SK-N-SH (cell line): ENCODE measurements around the gene PLA2G2F. TPM values are rescaled to one million over a fixed set of nuclear protein-coding genes. Genes with fewer than 3 reads are reported as not detected.

Source experiments
- CTCF ChIA-PET: fragments of 300-600, 350-600 bp; formaldehyde crosslinking; extraction: SDS; loops from one replicate; lab custom pipeline; 2021; lab: Yijun Ruan, JAX
- POLR2A ChIA-PET: fragments of 350-600 bp; sonication (Branson Sonifier 250); formaldehyde crosslinking; extraction: SDS; loops from one replicate; lab custom pipeline; 2020; ENCODE audit warnings: antibody characterized with exemption, inconsistent platforms; lab: Yijun Ruan, JAX
- DNase-seq: peaks from one replicate; pipeline ENCODE4 v3.0.0; 2012
- H2AFZ ChIP-seq: fragments of 200-600 bp; sonication (generic); 2 replicates; pipeline ENCODE4 v1.8.1; 2016; ENCODE audit warnings: antibody characterized with exemption, mild to moderate bottlenecking, low read depth
- H3F3A ChIP-seq: fragments of 200-600 bp; sonication (generic); replicated peaks from 2 replicates; pipeline ENCODE3; 2016; ENCODE audit warnings: antibody characterized with exemption, mild to moderate bottlenecking; ENCODE audit not compliant: insufficient read depth
- H3K27ac ChIP-seq, 2 experiments: fragments of 200-500 bp in 1 of 2; fragments of 200-600 bp in 1 of 2; sonication (Bioruptor generic) in 1 of 2; sonication (generic), shearing (Covaris generic) in 1 of 2; 2 replicates each; pipeline versions ENCODE4 v1.5.1 to v1.6.1; 2014 to 2016; ENCODE audit warnings: low read depth in 2 of 2, inconsistent platforms in 1 of 2, low read length in 1 of 2, mild to moderate bottlenecking in 1 of 2, mixed read lengths in 1 of 2
- H3K27me3 ChIP-seq: fragments of 200-600 bp; sonication (generic), shearing (Covaris generic); 2 replicates; pipeline ENCODE4 v1.6.1; 2016; ENCODE audit warnings: mixed run types; ENCODE audit not compliant: insufficient read depth
- H3K36me3 ChIP-seq, 2 experiments: fragments of 200-500 bp in 1 of 2; fragments of 200-600 bp in 1 of 2; sonication (Bioruptor generic) in 1 of 2; sonication (generic) in 1 of 2; replicated peaks in 1 of 2; 2 replicates each; pipeline versions ENCODE3 to v1.5.1; 2014 to 2016; ENCODE audit warnings: low read length in 1 of 2, mild to moderate bottlenecking in 1 of 2; ENCODE audit not compliant: insufficient read depth in 2 of 2, control insufficient read depth in 1 of 2
- H3K4me1 ChIP-seq, 2 experiments: fragments of 200-500 bp in 1 of 2; fragments of 200-600 bp in 1 of 2; sonication (Bioruptor generic) in 1 of 2; sonication (generic), shearing (Covaris generic) in 1 of 2; 2 replicates each; pipeline versions ENCODE4 v1.5.1 to v1.6.1; 2014 to 2016; ENCODE audit warnings: low read depth in 1 of 2, low read length in 1 of 2, mixed run types in 1 of 2; ENCODE audit not compliant: insufficient read depth in 2 of 2, control insufficient read depth in 1 of 2
- H3K4me2 ChIP-seq: fragments of 200-600 bp; sonication (generic), shearing (Covaris generic); 2 replicates; pipeline ENCODE4 v1.6.1; 2017; ENCODE audit warnings: mixed run types
- H3K4me3 ChIP-seq, 2 experiments: fragments of 200-500 bp in 1 of 2; fragments of 200-600 bp in 1 of 2; sonication (Bioruptor generic) in 1 of 2; sonication (generic), shearing (Covaris generic) in 1 of 2; 2 replicates each; pipeline versions ENCODE4 v1.5.1 to v1.8.1; 2014 to 2016; ENCODE audit warnings: low read depth in 2 of 2, inconsistent platforms in 1 of 2, low read length in 1 of 2, mild to moderate bottlenecking in 1 of 2, mixed read lengths in 1 of 2, moderate library complexity in 1 of 2
- H3K79me2 ChIP-seq: fragments of 200-600 bp; sonication (generic); 2 replicates; pipeline ENCODE4 v1.8.1; 2017; ENCODE audit warnings: mild to moderate bottlenecking; ENCODE audit not compliant: insufficient read depth
- H3K9ac ChIP-seq: fragments of 200-600 bp; sonication (generic); 2 replicates; pipeline ENCODE4 v1.6.1; 2017; ENCODE audit warnings: mixed run types
- H3K9me2 ChIP-seq: fragments of 200-600 bp; sonication (generic); 2 replicates; pipeline ENCODE4 v1.6.1; 2017; ENCODE audit warnings: mixed run types
- H3K9me3 ChIP-seq: fragments of 200-600 bp; sonication (generic); 2 replicates; pipeline ENCODE4 v1.6.1; 2017; ENCODE audit warnings: mixed run types, mild to moderate bottlenecking, moderate library complexity
- H4K20me1 ChIP-seq: fragments of 200-600 bp; sonication (generic); 2 replicates; pipeline ENCODE4 v1.6.1; 2017; ENCODE audit warnings: mild to moderate bottlenecking, mixed run types; ENCODE audit not compliant: insufficient read depth
- EZH2phosphoT487 ChIP-seq: fragments of 200-600 bp; sonication (generic); IDR thresholded peaks from 2 replicates; pipeline ENCODE4 v1.6.1; 2017; ENCODE audit warnings: low read depth, mixed run types, mild to moderate bottlenecking, antibody characterized with exemption, moderate library complexity, borderline replicate concordance
- FOXJ3 ChIP-seq: sonication (generic); formaldehyde crosslinking; IDR thresholded peaks from 2 replicates; pipeline ENCODE4 v1.5.1; 2020; ENCODE audit warnings: mild to moderate bottlenecking, missing genetic modification reagents
- FOXM1 ChIP-seq: IDR thresholded peaks from 2 replicates; pipeline ENCODE4 v1.4.0; 2012; ENCODE audit warnings: low read depth, mild to moderate bottlenecking
- GABPA ChIP-seq: IDR thresholded peaks from 2 replicates; pipeline ENCODE4 v1.4.0; 2012; ENCODE audit warnings: low read depth, mild to moderate bottlenecking
- JUND ChIP-seq: IDR thresholded peaks from 2 replicates; pipeline ENCODE4 v1.4.0; 2012
- MEF2A ChIP-seq: IDR thresholded peaks from 2 replicates; pipeline ENCODE4 v1.4.0; 2012; ENCODE audit warnings: low read depth, borderline replicate concordance
- NFIC ChIP-seq: IDR thresholded peaks from 2 replicates; pipeline ENCODE4 v1.4.0; 2012; ENCODE audit warnings: borderline replicate concordance
- POLR2AphosphoS5 ChIP-seq: IDR thresholded peaks from 2 replicates; pipeline ENCODE4 v1.6.1; 2012; ENCODE audit warnings: low read depth, low read length
- RAD21 ChIP-seq: IDR thresholded peaks from 2 replicates; pipeline ENCODE4 v1.6.1; 2012; ENCODE audit warnings: mild to moderate bottlenecking, low read length
- RCOR1 ChIP-seq: fragments of 150-350 bp; IDR thresholded peaks from 2 replicates; pipeline ENCODE4 v1.6.1; 2017; ENCODE audit warnings: antibody characterized with exemption, low read length
- RFX5 ChIP-seq: IDR thresholded peaks from 2 replicates; pipeline ENCODE4 v1.6.1; 2012; ENCODE audit warnings: mild to moderate bottlenecking, improper control_type of control experiment, low read length
- SIN3A ChIP-seq: IDR thresholded peaks from 2 replicates; pipeline ENCODE4 v1.6.1; 2012; ENCODE audit warnings: low read depth, mild to moderate bottlenecking, low read length, moderate library complexity, borderline replicate concordance
- SMC3 ChIP-seq: IDR thresholded peaks from 2 replicates; pipeline ENCODE4 v1.6.1; 2012; ENCODE audit warnings: low read depth, low read length, improper control_type of control experiment
- TAF1 ChIP-seq: IDR thresholded peaks from 2 replicates; pipeline ENCODE4 v1.6.1; 2012; ENCODE audit warnings: low read depth, mild to moderate bottlenecking, low read length, moderate library complexity, borderline replicate concordance
- TCF12 ChIP-seq: IDR thresholded peaks from 2 replicates; pipeline ENCODE4 v1.4.0; 2012
- TEAD4 ChIP-seq: IDR thresholded peaks from 2 replicates; pipeline ENCODE4 v1.4.0; 2012; ENCODE audit warnings: mild to moderate bottlenecking, borderline replicate concordance; ENCODE audit not compliant: insufficient read depth
- WGBS: methylation state at CpG from one replicate; pipeline ENCODE4 v1.1.6; 2017; ENCODE audit warnings: low lambda C conversion rate; 5-methylcytosine and 5-hydroxymethylcytosine counted together
- polyA plus RNA-seq, 3 experiments: library from polyadenylated mRNA; depleted of rRNA; stranded (reverse); fragments of >200 nt; gene quantifications; 2 replicates each; pipeline ENCODE4 v1.2.3, GENCODE V29; 2012
- TF ChIP-seq, protein P1 (sequence below): IDR thresholded peaks from 2 replicates; pipeline ENCODE4; 2012
- TF ChIP-seq, protein P2 (sequence below): fragments of 150-350 bp; IDR thresholded peaks from 2 replicates; pipeline ENCODE4 v1.6.1; 2016; ENCODE audit warnings: mild to moderate bottlenecking, low read depth, low read length
- TF ChIP-seq, protein P3 (sequence below): IDR thresholded peaks from 2 replicates; pipeline ENCODE4 v1.4.0; 2012; ENCODE audit warnings: low read depth

Gene PLA2G2F
- polyA plus RNA-seq, 1 of the 3 experiments (the other 2 are of a cell fraction): not detected

DNA sequence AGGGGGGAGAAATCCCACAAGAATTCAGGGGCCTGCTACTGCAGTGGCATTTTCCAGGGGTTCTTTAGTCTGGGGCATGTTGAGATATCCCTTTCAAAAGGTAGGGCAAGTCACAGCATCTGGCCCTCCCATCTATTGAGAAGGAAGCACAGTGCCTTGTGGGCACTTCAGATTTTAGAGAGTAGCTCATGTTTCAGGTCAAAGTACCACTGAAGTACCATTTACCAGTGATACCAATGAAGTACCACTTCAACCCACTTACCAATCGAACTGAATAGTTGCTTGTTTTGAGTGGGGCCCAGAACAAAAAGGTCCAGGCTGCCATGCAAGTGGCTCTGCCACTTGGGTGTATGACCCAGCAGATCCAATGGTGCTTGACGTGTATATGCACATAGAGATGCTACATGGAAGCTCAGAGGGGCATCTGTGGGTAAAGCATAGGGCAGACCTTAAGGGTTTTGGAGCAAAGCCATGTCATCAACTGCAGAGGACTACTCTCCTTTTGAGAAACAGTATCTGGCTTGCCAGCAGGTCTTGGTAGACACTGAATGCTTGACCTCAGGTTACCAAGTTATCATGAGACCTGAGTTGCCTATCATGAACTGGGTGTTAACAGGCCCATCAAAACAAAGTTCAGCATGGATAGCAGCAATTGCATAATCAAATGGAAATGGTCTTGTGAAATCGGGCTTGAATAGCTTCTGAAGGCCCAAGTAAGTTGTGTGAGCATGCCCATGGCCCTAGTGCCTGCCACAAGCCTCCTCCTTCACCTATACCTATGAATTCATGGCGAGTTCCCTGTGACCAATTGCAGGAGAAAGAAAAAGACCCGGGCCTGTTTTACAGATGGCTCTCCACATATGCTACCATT, 43.3 kb upstream of the PLA2G2F start:
- ChIA-PET CTCF (interaction anchor here (0.6 to 1.5 kb wide), 3 partner anchors 56 to 489 kb away, joined by 3 to 7 read pairs (median 4); no protein-coding TSS in a partner anchor), POLR2A (no interaction called here)
- Histone ChIP-seq H3K9me2 (no peaks in the 10 kb centered on the region), H3K9ac (no peak overlapping the region), H3K4me3 (no peak overlapping the region), H3K9me3 (no peaks in the 10 kb centered on the region), H4K20me1 (no peaks in the 10 kb centered on the region), H2AFZ (no peak overlapping the region), H3K4me2 (no peak overlapping the region), H3K4me1 (no peaks in the 10 kb centered on the region), H3K27ac (no peak overlapping the region), H3K36me3 (no peaks in the 10 kb centered on the region), H3K27me3 (peaks cover 35% of the 10 kb centered on the region; the same call in 1 of the 2 replicates), H3K79me2 (no peaks in the 10 kb centered on the region), H3F3A (no peaks in the 10 kb centered on the region)
- WGBS: 0% methylated on average over 5 of the region's 5 CpGs
- no peak for DNase-seq
- TF ChIP-seq EZH2phosphoT487: no peak
- no peak for TF ChIP-seq NFIC
- TF ChIP-seq, protein P1, sequence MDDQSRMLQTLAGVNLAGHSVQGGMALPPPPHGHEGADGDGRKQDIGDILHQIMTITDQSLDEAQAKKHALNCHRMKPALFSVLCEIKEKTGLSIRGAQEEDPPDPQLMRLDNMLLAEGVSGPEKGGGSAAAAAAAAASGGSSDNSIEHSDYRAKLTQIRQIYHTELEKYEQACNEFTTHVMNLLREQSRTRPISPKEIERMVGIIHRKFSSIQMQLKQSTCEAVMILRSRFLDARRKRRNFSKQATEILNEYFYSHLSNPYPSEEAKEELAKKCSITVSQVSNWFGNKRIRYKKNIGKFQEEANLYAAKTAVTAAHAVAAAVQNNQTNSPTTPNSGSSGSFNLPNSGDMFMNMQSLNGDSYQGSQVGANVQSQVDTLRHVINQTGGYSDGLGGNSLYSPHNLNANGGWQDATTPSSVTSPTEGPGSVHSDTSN: no peak
- TF ChIP-seq, protein P2, sequence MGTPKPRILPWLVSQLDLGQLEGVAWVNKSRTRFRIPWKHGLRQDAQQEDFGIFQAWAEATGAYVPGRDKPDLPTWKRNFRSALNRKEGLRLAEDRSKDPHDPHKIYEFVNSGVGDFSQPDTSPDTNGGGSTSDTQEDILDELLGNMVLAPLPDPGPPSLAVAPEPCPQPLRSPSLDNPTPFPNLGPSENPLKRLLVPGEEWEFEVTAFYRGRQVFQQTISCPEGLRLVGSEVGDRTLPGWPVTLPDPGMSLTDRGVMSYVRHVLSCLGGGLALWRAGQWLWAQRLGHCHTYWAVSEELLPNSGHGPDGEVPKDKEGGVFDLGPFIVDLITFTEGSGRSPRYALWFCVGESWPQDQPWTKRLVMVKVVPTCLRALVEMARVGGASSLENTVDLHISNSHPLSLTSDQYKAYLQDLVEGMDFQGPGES: no peak
- TF ChIP-seq TEAD4: no peak
- TF ChIP-seq MEF2A: no peak
- no peak for TF ChIP-seq JUND
- no peak for TF ChIP-seq FOXM1
- no peak for TF ChIP-seq FOXJ3 (CRISPR knock-in tag)
- TF ChIP-seq RAD21: no peak
- TF ChIP-seq POLR2AphosphoS5: no peak
- no peak for TF ChIP-seq SMC3
- TF ChIP-seq TAF1: no peak

DNA sequence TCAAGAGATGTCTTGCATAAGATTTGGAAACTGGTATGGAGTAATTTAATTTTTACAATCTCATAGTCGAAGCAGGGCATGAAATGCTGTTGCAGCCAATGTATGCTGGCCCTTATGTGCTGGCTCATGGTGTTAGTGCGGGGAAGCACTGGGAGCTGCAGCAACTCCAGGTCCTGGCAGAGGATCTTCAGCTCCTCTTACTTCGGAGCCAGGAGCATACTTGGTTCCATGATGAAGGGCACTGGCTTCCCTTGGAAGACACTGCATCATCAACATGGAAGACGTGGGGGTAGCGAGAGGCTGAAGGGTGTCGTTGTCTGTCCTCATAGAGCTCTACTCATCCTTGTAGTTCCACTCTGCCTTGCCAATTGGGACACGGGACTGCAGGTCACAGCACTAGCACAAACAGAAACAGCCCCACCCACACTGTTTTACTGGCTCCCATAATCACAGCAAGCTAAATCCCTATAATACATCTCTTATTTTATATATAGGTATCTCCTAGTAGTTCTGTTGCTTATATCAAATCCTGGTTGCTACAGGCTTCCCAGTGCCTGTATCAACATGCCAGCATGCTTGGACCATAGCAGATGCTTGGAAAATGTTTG, 42.2 kb upstream of the PLA2G2F start:
- H3K27ac ChIP-seq: no peak overlapping the region
- H2AFZ ChIP-seq: no peak overlapping the region
- H3K27me3 ChIP-seq: peaks cover 32% of the 10 kb centered on the region; the same call in 1 of the 2 replicates
- ChIA-PET CTCF (interaction anchor here (0.6 to 1.0 kb wide), 3 partner anchors 55 to 397 kb away, joined by 3 to 4 read pairs (median 3); no protein-coding TSS in a partner anchor), POLR2A (no interaction called here)
- 19% methylated on average over 5 of the region's 7 CpGs for WGBS
- H3K4me3 ChIP-seq: no peak overlapping the region
- no peaks in the 10 kb centered on the region for H3K36me3 ChIP-seq
- no peaks in the 10 kb centered on the region for H4K20me1 ChIP-seq
- H3K4me2 ChIP-seq: no peak overlapping the region
- no peaks in the 10 kb centered on the region for H3F3A ChIP-seq
- H3K9ac ChIP-seq: no peak overlapping the region
- H3K4me1 ChIP-seq: no peaks in the 10 kb centered on the region
- H3K79me2 ChIP-seq: no peaks in the 10 kb centered on the region
- no peaks in the 10 kb centered on the region for H3K9me3 ChIP-seq
- no peaks in the 10 kb centered on the region for H3K9me2 ChIP-seq
- TF ChIP-seq, protein P3, sequence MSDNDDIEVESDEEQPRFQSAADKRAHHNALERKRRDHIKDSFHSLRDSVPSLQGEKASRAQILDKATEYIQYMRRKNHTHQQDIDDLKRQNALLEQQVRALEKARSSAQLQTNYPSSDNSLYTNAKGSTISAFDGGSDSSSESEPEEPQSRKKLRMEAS: no peak
- TF ChIP-seq TCF12: no peak
- TF ChIP-seq RFX5: no peak
- TF ChIP-seq SIN3A: no peak
- TF ChIP-seq GABPA: no peak
- TF ChIP-seq JUND: no peak
- TF ChIP-seq RCOR1: no peak
- TF ChIP-seq FOXM1: no peak
- DNase-seq: no peak
